ENCODE measurements around the gene STARD3NL.

GRCh38 chr7:38138171-38138570, 39.9 kb upstream of the STARD3NL start:
- no peak for TF ChIP-seq CTCF (conservative IDR thresholded peaks at IDR 0.05; ENCODE audit: low read length)
- TF ChIP-seq EZH2phosphoT487 (IDR thresholded peaks at IDR 0.05; ENCODE audit: borderline replicate concordance, low read depth, low read length): no peak
